OCI-LY7 (cell line): ENCODE measurements around the gene WDR37.

Experiments used
- EZH2phosphoT487 ChIP-seq: fragments of 200-600 bp; sonication (generic); IDR thresholded peaks from 2 replicates; pipeline ENCODE4 v1.6.1; 2018; ENCODE audit warnings: low read depth, borderline replicate concordance, mild to moderate bottlenecking, mixed run types, antibody characterized with exemption, low read length, moderate library complexity, mixed read lengths
- TF ChIP-seq, protein P1 (sequence below): fragments of 200-600 bp; sonication (generic); conservative IDR thresholded peaks from 2 replicates; pipeline ENCODE4 v1.5.1; 2014; ENCODE audit warnings: mild to moderate bottlenecking, antibody characterized with exemption, low read length, moderate library complexity, mixed read lengths

DNA sequence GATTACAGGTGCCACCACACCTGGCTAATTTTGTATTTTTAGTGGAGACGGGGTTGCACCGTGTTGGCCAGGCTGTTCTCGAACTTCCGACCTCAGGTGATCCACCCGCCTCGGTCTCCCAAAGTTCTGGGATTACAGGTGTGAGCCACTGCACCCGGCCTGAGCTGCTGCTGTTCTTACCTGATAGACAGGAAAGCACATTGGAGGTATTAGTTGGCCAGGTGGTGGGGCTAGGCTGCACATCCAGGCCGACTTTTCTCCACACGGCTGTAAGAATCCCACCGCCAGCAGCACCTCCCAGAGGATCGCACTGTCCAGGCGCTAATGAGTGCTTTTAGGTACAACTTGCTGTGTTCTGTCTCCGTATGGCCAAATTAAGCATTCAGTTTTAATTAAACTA lies 112.6 kb downstream of the WDR37 start:
- TF ChIP-seq, protein P1, sequence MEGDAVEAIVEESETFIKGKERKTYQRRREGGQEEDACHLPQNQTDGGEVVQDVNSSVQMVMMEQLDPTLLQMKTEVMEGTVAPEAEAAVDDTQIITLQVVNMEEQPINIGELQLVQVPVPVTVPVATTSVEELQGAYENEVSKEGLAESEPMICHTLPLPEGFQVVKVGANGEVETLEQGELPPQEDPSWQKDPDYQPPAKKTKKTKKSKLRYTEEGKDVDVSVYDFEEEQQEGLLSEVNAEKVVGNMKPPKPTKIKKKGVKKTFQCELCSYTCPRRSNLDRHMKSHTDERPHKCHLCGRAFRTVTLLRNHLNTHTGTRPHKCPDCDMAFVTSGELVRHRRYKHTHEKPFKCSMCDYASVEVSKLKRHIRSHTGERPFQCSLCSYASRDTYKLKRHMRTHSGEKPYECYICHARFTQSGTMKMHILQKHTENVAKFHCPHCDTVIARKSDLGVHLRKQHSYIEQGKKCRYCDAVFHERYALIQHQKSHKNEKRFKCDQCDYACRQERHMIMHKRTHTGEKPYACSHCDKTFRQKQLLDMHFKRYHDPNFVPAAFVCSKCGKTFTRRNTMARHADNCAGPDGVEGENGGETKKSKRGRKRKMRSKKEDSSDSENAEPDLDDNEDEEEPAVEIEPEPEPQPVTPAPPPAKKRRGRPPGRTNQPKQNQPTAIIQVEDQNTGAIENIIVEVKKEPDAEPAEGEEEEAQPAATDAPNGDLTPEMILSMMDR: no peak
- no peak for TF ChIP-seq EZH2phosphoT487
